ENCODE data around the gene SYT1.
"Not testable (repeated sequence)": the region's sequence is repeated elsewhere in the genome, so short reads cannot be mapped to it uniquely, and the experiment has no call there.

The SYT1 gene

DNA sequence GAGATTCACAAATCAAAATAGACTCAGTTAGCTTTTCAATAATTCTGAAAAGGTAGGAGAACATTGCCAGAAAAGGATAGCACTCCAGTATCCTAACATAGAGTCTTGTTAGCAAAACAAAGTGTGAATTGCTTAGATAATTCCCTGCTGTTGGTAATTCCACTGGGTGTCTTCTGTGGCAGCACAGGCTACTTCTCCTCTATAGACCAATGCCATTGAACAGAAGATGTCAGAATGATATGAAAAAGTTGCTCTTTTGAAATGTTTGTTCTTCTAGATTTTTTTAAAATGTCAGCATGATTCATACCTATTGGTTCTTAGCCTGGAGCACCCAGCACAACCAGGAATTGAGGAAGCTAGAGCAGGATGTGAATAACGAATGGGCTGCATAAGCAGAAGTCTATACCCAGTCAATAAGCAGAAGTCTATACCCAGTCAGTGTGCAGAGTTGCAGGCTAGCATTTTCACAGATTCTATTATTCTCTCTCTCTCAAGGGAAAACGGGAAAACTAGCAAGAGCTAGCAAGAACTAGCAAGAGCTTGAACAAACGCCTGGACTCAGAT lies 112.8 kb downstream of the SYT1 start:
- no peak for DNase-seq

DNA sequence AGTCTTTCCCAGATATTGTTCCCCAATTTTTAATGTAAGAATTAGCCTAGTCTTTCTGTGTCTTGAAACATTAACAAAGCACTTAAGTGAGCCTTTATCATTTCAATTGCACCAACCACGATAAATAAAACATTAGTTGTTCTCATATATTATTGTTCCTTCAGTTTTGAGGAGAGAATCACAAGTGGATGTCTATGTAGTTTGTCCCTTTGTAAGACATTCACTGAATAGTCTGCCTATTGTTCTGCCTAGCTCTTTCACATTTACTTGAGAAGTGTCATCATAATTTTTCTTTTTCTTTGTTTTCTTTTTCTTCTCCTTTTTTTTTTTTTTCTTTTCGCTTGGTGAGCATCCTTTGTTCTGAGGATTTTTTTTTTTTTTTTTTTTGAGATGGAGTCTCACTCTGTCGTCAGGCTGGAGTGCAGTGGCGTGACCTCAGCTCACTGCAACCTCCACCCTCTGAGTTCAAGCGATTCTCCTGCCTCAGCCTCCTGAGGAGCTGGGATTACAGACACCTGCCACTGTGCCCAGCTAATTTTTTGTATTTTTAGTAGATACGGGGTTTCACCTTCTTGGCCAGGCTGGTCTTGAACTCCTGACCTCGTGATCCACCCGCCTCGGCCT lies 129.7 kb downstream of the SYT1 start:
- DNase-seq, result no peak

DNA sequence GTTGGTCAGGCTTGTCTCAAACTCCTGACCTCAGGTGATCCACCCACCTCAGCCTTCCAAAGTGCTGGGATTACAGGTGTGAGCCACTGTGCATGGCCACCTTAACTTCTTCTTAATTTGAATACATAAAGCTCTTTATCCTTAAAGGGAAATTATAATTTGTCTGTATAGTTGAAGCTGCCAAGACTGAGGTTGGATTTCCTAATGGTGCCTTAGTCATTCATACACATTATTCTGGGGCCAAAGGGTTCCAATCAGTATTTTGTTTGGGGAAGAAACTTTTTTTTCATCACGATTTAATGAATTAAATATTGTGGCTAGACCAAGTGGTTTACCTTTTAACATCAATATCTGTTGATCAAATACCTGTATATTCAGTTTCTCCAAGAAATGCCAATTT lies 135.9 kb downstream of the SYT1 start:
- no peak for DNase-seq

DNA sequence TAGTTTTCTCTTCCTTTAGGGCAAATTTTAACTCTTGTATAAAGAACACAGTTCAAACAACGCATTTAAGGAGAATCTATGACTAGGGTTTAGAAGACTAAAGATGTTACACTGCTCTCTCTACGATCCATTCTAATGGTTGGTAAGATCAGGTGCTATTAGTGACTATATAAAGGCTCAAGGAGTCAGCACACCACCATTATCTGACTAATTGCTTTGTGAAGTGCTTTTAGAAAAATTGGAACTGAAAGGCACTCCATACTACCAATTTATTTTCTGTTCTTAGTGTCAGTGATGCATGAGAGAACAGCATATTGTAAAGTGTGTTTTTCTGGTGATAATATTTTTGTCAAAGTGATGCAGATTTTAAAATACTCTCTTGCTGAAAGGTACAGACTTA lies 136.8 kb downstream of the SYT1 start:
- DNase-seq, result no peak

DNA sequence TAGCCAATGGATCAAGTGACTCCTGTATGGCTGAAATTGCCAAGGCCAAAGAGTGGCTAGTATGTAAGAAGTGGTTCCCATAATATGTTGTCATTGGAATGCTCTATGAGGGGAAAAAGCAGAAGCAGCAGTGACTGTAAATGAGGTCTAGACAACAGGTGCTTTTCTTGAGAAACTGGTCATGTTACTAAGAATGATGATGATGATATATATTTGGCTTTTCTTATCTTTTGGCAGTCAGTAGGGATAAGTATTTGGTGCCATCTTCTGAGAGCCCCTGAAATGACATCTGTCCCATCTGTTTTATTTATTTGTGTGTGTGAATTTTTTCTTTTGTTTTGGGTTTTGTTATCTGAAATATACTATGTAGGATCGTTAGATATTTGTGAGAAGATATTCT lies 141.7 kb downstream of the SYT1 start:
- DNase-seq, result no peak

DNA sequence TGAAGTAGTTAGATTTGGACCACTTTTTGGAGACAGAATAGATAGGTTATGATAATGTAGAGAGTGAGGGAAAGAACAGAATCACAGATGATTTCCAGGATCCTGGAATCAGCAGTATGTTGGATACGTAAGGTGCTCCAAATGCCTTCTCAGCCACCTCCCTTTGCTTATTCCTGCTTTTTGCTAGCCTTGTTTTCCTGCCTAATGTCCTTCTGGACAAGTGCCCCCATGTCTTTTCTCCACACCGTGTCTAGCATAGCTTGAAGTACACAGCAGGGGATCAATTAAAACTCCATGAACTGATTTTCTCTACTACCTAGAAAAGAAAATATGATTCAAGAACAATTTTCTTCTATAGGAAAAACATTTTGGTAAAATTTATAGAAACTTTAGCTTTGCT lies 144.0 kb downstream of the SYT1 start:
- DNase-seq, result no peak

DNA sequence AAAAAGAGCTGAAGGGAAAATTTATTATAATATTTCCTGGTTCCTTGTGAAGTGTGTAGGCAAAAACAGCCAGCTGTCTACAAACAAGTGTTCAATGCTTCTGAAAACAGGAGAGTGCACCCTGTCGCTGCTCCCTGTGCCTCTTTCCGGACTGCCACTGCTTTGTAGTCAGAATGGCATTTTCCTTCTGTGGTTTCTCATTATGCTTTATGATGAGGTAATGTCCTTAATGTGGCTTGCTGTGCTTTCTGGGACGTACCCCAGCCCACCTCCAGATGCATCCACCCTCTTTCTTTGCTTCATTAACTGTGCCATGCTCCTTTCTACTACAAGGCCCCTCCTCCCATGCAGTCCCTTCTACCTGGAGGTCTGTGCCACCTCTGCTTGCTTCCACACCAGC lies 148.1 kb downstream of the SYT1 start:
- no peak for DNase-seq

DNA sequence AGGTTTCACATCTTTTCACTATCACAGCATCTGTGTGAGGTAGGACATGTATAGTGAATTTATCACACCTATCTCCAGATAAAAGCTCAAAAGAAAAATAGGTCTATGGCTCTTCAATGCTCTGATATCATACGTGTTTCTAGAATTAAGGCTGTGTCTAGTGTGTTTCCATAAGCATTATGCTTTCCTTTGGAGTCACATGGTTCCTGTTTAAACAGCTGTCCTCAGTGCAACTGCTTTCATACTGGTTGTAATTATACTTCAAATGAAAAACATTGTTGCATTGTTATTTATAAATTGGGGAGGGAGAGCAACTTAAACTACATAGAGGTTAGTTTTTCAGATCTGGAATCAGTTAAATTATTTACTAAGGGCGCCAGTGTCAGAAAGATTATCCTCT lies 151.6 kb downstream of the SYT1 start:
- no peak for DNase-seq

DNA sequence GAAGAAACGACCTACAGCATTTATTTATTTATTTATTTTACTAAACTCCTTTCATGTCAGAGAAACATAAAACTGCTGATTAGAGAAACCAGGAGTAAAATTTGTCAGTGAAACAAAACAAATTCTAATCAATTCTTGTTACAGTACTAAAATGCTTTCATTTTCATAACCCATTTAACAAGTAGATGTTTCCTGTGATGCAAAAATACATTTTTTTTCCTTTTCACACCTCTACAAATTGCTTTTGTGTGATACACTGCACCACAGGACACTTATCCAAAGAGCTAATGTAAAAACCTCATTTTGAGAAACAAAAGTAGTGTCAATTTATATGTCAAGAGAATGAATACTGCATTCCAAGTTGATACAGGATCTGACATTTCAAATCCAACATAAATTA lies 155.1 kb downstream of the SYT1 start:
- DNase-seq, result no peak

DNA sequence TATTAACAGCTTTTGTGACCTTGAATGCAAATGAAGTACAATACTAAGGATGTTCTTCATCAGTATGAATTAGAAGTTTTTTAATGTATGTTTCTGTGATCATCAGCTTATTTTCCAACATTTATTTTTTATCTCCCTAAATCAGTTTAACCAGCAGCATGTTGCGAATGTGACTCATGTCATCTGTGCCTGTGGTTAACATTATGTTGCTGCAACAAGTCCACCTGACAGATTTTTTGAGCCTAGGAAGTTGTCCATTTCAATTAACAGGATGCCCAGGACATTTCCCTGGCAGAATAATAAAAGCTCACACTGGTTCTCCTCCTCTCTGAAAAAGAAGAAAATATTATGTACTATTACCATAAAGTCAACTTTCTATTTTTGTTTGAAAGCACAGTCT lies 155.5 kb downstream of the SYT1 start:
- no peak for DNase-seq

DNA sequence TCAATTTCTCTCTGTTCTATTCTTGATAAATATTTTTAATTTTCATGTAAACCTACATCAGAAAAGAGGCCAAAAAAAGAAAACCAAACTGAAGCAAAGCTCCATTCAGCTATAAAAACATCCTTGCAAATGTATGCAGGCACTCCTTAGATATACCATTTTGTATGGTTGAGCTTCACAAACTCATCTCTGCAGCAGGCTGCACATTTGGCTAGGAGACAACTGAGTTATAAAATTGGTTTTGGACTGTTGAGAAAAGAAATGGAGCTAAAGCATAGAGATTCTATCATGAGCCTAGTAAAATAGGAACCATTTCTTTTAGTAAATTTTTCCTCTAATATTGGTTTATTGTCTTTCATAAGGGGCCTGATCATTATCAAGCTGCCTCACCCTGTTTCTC lies 156.4 kb downstream of the SYT1 start:
- no peak for DNase-seq

DNA sequence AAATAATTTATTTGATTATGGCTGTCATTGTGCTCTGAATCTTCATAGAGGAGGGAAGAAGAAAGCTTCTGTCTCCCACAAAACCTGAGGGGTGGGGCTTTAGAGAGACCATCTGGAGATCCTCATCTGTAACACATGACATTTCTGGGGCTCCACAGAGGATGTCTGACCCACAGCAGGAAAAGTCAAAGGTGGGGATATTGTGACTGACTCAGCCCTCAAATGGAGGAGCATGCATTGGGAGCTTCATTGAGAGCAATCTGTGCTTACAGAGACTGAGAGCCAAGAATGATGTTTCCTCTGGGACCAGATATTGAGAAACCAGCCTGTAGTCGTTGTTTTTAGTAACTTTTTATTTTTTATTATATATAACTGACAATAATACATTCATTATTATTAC lies 158.7 kb downstream of the SYT1 start:
- no peak for DNase-seq

DNA sequence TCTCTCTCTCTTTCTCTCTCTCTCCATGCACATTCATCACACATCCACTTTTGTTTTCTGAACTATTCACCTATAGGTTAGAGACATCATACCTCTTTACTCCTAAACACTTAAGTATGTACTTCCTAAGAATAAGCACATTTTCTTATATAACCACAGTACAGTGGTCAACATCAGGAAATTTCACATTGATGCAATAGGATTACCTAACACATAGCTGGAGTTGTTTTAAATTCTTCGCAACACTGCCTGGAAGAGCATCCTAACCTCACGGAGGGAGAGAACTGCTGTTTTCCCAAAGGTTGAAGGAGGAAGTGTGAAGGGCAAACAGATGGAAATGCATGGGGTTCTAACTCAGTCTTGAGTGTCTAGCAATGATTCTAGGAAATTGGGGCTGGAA lies 159.2 kb downstream of the SYT1 start:
- no peak for DNase-seq

DNA sequence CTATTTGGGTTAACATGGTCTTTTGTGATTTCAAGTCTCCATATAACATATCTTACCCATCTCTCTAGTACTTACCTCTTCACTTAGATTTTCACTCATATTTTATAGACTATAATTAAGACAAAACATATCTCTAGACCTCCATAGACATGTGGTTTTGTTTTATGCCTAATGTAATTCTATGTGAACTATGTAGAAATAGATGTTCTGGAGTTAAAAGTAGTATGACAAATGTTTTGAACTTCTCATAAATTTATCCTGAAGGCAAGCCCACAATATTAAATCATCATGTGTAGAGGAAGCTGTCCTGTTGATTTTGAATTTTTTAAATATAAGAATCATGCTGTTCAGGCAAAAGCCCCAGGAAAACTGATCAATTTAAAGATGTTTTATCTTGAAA lies 169.2 kb downstream of the SYT1 start:
- DNase-seq, result no peak

DNA sequence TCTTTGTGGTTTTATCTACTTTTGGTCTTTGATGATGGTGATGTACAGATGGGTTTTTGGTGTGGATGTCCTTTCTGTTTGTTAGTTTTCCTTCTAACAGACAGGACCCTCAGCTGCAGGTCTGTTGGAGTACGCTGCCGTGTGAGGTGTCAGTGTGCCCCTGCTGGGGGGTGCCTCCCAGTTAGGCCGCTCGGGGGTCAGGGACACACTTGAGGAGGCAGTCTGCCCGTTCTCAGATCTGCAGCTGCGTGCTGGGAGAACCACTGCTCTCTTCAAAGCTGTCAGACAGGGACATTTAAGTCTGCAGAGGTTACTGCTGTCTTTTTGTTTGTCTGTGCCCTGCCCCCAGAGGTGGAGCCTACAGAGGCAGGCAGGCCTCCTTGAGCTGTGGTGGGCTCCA lies 180.2 kb downstream of the SYT1 start:
- not testable (repeated sequence) for DNase-seq

DNA sequence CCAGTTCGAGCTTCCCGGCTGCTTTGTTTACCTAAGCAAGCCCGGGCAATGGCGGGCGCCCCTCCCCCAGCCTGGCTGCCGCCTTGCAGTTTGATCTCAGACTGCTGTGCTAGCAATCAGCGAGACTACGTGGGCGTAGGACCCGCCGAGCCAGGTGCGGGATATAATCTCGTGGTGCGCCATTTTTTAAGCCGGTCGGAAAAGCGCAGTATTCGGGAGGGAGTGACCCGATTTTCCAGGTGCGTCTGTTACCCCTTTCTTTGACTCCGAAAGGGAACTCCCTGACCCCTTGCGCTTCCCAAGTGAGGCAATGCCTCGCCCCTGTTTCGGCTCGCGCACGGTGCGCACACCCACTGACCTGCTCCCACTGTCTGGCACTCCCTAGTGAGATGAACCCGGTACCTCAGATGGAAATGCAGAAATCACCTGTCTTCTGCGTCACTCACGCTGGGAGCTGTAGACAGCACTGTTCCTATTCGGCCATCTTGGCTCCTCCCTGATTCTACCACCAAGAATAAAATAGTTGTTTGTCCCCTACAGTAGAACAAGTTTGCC lies 180.7 kb downstream of the SYT1 start:
- DNase-seq, result not testable (repeated sequence)

DNA sequence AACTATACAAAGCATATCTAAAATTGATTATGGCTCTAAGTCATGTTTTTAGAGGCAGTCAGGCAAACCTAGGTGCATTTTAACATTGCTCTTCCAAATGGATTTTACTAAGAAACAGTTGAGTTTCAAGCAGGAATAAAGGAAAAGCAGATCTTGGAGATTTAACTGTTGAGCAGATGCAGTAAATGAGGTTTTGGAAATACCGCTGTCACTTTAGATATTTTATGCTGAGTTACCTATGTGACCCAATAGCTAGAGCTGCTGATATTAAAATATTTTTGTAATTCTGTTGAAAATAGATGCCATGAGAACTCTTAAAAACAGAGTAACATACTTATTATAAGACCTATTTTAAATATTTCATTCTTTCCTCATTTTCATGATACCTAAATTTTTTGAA lies 181.4 kb downstream of the SYT1 start:
- no peak for DNase-seq

DNA sequence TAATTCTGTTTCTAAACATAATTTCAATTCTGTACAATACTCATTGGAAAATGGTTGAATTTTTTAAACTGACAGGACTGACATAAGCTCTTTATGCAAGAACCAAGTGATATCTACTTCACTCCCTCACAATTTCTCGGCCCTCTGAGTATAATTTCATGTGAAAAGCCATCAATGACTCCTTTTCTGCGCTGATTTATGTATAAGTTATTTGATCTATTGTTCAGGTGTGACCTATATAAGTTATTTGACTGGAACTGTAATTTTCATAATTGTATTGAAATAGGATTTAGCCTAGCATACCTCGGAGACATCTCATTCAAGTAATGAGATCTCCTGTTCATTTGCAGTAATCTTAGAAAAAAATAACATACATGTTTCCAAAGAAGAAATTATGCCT lies 184.4 kb downstream of the SYT1 start:
- DNase-seq, result no peak

DNA sequence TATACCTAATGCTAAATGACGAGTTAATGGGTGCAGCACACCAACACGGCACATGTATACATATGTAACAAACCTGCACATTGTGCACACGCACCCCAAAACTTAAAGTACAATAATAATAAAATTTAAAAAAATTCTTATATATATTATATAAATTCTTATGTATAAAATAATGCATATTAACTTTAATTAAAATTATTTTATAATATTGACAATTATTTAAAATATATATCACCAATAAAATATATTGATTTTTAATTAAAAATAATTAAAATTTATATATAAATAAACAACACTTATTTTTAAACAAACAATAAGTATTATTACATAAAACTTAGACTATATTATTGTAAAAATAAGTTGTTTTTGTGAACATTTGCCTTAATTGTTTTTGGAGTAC lies 188.8 kb downstream of the SYT1 start:
- no peak for DNase-seq

DNA sequence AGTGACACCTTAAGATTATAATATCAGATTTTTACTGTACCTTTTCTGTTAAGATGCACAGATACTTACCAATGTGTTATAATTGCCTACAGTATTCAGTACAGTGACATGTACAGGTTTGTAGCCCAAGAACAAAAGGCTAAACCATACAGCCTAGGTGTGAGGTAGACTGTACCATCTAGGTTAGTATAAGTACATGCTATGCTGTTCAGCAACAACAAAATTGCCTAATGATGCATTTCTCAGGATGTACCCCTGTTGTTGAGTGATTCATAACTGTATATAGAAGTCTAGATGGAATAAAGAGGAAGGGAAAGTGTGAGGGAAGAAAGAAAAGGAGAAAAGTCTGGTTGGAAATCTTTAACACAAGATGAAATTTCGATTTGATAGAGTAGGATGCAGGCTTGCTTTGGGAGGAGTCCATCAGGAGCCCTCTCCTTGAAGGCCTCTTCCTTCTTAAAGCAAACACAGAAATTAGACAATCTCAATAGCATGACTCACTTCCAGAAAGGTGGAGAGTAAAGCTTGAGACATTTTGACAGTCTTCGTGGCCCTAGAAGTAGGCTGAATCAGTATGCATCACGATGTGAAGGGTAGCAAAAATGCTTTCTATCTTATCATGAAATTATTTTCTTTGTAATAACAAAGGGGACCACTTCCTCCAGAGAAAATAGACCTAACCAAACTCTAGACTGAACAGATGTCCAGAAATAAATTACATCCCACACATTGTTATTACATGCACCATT lies 191.5 kb downstream of the SYT1 start:
- no peak for DNase-seq

DNA sequence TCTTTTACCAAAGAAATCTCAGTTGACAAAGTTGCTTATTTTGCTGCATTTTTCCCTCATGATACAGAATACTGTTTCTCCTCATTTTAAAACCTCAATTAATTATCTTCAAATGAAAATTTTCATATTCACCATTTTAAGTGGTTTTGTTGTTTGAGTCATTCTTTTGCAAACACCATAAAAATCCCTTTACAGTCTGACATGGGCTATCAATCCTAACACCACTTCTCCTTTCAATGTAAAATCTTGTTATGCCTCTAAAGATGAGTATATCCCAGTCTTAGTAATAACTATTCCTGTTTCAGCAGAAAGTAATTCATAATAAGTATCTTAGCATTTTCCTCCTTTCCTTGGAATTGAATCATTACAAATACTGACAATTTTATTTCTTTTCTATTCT lies 192.2 kb downstream of the SYT1 start:
- no peak for DNase-seq

DNA sequence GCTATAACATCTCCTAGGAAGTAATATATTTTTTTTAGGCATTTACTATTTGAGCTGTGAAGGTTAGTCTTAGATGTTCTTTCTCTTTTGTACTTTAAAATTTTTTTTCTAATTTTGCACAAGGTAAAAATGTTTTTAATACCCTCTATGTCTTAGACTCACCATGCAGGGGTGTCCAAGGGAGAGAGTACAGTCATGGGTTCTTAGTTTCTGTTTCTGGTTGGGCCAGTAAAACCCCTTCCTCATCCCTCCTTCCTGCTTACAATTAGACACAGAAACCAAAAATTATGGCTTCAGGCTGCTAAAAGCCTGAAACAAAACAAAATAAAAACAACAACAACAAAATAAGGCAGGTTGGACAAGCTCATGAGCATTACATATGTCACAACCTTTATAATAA lies 193.0 kb downstream of the SYT1 start:
- no peak for DNase-seq

DNA sequence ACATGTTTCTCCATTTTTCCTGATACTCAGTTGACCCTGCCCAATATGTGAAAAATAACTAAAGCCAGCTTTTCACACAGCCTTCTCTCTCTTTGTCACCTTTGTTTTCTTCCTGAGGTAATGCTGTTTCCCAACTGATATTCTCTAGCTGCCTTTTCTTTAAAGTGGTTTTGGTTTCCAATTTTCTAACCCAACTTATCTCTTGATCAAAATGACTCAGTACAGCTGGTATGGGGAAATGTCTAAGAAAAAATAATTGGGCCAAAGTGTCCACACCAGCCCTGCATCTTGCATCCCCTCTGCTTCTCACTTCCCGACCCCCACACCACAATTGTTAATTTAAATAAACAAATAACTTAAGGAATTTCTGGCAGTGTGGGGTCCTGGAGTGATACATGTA lies 193.8 kb downstream of the SYT1 start:
- no peak for DNase-seq

DNA sequence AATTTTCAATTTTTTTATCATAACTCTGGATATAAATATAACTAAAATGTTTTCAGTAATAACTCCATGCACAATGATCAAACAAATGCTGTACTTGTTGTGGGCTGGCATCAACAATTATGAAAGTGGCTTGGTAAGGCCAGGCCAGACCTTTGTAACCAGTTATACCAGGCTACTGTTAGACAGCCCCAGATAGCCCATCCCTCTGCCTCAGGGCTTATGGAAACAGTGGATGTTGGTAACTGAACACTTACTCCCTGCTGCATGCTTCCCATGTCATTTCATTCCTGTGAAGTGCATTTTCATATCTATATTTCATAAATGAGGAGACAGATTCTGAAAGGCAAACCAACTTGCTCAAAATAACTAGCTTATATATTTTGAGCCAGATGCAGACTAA lies 195.0 kb downstream of the SYT1 start:
- DNase-seq, result no peak

DNA sequence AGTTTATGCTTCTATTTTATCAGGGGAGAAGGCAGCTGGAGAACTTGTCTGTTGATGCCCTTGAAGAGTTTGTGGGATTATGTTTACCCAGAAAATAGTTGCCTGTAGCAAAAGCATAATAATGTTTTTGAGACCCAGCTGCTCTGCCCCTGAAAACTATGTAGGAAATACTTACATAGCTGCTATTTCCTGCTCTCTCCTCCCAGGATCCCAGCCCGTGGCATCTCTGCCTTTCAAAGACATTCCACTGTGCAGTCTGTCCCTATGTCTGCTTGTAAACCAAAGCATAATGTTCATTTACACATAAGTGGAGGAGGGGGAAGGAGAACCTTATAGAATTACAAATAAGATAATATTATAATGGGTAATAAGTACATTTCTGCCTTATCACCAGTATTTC lies 198.7 kb downstream of the SYT1 start:
- DNase-seq, result no peak

All from activated CD4-positive, alpha-beta T cell treated with anti-CD3 and anti-CD28 coated beads for 1 hour (primary cell).